ENCODE data around the gene ADAMTS4.

Gene ADAMTS4

DNA sequence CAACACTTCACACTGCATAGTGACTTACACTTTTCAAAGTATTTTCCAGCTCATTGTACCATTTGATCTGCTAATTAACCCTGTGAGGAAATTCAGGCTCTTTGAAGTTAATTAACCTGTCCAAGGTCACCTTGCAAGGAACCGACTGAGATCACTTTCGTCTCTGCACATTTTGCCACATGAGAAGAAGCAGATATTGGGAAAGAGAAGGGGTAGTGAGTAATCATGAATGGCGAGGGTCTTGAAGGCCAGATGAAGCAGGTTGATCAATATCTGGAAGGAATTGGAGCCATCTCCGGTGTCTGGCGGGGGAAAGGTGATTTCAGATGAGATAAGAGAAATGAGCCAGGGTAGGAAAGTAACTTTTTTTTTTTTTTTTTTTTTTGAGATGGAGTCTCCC is 21.1 kb upstream of the ADAMTS4 start:
- no peak for DNase-seq (ENCODE audit: low read depth)

DNA sequence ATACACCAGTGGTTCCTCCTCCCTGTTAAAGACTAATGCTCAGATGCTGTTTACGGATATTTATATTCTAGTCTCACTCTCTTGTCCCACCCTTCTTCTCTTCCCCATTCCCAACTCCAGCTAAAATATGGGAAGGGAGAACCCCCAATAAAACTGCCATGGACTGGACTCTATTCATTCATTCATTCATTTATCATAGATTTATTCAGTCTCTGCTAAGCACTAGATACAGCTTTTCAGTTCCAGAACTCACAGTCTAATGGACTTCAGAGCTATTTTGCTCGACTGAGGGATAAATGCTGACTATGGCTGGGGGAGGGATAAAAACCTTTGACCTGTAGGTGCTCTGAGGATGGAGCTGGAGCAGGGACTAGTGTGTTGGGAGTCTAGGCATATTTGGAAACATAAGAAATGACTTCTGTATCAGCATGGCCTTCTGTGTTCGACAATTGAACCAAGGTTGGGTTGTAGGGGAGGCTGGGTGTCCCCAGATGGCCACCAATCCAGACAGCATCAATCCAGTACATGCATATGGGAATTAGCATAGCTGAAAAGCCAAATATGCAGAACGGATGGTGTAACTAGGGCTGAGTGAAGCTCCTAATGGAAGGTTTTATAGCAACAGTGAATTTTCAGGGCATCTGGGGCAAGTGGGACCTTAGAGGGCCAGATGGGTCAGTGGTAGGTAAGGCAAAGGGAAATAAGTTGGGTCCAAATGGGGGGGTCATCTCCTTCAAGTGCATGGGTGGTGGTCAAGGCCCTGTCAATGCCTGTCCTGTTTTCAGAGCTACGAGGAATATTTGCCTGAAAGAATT is 20.4 kb upstream of the ADAMTS4 start:
- no peak for DNase-seq (ENCODE audit: low read depth)

DNA sequence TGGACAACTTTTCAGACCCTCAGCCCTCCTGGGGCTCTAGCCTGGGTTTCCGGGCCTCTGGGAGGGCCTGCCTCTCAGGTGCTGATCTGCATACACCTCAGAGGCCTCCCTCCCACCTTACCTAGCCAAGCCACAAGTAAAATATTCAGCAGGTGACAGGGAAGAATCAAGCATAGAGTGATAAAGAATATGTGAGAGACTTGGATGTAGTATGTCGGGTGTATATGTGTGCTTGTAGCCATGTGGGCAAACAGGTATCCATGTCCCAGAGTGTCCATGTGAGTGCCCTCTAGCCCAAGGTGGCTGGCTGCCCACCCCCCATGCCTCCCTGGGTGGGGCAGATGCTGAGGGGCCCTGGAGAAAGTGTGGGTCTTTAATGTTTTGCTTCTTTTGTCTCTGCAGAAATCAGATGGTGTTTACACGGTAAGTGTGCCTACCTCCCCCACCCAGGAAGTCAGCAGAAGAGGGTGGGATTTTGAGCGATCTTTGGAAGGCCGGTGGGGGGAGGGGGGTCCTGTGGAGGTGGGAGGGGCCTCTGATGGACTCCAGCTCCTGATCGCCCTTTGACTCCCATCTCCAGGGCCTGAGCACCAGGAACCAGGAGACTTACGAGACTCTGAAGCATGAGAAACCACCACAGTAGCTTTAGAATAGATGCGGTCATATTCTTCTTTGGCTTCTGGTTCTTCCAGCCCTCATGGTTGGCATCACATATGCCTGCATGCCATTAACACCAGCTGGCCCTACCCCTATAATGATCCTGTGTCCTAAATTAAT is 19.6 kb upstream of the ADAMTS4 start:
- DNase-seq (ENCODE audit: low read depth), result no peak

DNA sequence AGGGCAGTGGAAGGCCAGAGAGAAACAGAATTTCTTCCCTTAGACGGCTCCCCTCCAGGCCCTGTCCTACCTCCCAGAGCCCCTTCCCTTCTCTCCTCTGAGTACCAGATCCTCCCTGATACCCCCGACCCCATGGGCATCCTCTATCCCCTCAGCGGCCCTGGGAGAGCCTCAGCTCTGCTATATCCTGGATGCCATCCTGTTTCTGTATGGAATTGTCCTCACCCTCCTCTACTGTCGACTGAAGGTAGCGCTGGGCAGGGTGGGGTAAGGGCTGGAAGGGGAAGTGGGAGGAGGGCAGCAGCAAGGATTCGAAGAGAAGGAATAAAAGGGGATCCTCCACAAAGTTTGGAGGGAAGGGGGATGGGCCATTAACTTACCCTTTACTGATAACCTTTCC is 19.0 kb upstream of the ADAMTS4 start:
- DNase-seq (ENCODE audit: low read depth), result no peak

DNA sequence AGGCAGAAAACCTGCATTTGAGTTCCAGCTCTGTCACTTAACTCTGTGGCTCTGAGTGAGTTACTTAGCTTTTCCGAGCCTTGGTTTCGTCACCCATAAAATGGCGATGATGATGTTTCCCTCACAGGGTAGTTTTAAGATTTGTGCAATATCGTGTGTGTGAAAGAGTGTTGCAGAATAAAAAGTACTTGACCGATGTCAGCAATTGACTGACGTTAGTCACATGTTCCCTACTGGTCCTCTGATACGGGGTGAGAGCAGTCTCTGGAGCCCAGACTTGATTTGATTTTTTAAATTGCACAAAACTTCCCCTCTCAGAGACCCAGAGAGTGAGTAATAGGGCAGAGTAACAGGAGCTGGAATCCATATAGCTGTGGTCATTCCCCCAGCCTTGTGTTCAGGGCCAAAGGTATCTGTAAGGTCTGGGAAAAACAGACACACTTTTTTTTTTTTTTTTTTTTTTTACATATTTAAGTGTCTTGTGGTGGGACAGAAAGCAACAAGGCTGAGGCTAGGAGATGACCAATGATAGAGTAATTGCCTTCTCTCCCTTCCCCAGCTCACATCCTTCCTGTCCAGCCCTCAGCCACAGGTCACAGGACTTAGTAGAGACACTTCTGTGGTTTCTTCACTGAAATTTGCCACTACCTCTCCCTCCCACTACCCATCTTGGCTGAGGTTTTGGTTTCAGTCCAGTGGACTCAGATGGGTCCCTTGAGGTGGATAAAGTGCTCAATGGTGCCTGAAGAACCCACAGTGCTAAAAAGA is 18.3 kb upstream of the ADAMTS4 start:
- DNase-seq (ENCODE audit: low read depth), result peak; percentile 90

DNA sequence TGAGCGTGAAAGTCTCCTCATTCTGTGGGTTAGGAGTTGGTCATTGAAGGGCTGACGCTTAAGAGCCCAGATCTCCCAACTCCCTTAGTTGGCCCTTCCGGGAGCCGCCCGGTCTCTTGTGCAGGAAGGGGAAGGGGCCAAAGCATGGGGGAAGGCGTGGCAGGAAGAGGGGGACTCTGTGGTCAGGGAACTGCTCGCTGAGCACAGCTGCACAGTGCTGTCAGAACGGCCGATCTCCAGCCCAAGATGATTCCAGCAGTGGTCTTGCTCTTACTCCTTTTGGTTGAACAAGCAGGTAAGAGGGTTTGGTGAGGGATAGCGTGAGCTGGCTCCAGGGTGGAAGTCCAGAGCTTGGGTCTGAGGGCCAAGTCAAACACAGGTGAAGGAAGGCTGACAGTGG is 16.2 kb upstream of the ADAMTS4 start, which contains the start of gene FCER1G:
Gene FCER1G (plus strand): TSS at position 220 of the 400 bp plus-strand sequence. CDS start 27 bp downstream, at position 247.
- no peak for DNase-seq (ENCODE audit: low read depth)

DNA sequence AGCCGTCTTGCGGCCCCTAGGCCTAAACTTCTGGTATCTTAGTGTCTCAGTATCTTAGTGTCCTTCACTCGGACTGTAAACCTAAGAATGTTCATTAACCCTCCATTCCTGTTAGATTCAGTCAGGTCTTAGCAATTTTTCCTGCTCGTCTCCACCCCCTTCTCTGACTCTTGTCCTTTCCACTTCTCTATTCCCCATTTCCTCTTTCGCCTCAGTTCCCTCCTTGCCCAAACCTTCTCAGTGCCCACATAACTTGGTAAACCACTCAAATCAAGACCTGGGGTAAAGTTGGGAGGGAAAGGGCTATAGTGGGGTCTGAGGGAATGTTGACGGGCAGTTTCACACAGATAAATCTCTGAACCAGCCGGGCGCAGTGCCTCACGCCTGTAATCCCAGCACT is 15.5 kb upstream of the ADAMTS4 start:
- DNase-seq (ENCODE audit: low read depth), result no peak

DNA sequence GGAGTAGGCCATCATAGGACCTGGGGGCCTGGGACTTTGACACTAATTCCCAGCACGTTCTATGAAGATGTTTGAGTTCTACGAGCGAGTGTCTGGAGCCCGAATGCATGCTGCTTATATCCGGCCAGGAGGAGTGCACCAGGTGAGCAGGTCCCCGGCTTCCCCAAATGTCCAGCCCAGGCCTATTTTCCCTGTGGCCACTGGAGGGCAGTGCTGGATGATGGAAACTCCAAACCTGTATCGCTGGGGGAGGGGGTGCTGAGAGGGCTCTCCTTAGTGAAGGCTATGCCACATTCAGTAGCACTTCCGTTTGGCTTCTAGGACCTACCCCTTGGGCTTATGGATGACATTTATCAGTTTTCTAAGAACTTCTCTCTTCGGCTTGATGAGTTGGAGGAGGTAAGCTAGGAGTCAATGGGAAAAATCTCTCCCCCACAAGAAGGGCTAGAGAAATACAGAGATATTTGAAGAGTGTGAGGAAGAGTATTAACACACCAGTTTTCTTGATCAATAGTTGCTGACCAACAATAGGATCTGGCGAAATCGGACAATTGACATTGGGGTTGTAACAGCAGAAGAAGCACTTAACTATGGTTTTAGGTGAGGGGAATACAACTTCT is 11.0 kb upstream of the ADAMTS4 start:
- peak; percentile 86 for DNase-seq (ENCODE audit: low read depth)

DNA sequence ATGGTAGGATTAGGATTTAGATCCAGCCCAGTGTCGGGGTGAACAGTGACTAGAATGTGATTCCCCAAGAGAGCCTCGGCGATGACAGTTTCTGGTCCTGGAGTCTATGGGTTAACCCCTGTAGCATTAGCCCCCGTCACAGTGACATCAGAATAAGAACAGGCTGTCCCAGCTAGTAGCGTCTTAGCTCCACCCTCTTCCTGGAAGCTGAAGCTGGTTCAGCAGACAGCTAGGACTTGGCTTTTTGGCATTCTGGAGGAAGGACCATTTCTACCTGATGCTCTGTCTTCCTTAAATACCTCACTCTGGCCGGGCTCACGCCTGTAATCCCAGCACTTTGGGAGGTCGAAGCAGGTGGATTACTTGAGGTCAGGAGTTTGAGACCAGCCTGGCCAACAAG is 8.3 kb upstream of the ADAMTS4 start:
- no peak for DNase-seq (ENCODE audit: low read depth)

DNA sequence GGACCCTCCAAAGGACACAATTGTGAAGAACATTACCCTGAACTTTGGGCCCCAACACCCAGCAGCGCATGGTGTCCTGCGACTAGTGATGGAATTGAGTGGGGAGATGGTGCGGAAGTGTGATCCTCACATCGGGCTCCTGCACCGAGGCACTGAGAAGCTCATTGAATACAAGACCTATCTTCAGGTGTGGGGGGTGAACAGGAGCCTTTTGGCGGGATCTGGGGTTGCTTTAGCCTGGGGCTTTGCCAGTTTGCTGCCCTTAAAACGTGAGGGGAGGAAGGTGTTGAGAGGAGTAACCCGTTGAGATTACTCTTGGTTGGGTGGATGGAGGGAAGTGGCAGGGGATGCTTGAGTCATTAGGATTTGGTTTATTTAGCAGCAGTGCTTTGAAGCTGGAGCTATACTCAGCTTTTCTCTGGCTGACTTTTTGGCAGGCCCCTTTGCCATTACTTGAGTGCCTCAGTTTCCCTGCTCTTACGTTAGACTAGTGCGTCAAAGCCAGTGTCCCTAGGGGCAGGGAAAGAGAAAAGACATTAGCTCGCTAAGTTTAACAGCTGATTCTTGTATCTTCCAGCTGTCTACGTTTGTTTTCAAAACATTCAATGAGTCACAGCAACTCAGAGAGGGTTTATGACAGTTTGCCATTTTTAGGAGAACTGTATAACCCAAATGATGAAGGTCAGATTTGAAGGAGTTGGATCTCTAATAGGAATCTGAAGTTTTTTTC is 7.7 kb upstream of the ADAMTS4 start:
- DNase-seq (ENCODE audit: low read depth), result no peak

DNA sequence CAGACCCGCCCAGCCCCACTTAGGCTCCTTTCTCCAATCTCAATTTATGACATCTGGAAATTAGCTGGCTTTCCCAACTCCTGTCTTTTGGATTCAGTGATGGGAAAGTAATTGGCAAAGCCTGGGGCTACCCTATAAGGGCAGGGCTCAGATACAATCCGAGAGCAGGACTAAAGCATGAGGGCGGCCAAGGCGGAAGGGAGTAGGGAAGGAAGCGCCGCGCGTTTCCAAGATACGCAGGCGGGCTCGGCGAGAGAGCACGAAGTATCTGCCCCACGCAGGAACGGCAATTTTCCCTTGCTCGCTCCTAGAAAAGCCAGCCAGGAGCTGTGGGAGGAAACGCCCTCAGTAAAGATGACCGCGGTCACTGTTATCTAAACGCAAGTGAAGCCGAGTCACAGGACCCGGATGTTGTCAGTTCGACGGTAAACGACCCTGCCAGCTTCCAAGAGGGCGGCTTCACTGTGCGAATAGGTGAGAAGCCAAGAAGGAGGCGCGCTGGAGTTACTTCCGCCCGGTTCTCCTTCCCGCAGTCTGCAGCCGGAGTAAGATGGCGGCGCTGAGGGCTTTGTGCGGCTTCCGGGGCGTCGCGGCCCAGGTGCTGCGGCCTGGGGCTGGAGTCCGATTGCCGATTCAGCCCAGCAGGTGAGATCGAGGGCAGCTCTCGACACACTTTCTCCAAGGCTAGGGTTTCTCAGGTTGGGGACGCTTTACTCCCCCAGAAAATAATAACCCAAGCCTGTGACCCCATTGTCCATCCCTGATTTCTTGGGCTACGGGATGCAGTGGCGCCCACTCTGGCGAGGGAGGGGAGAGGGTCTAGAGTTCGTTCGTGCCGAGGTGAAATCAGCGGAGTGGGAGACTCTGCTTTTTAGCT is 3.2 kb upstream of the ADAMTS4 start, which contains the start of gene NDUFS2:
Gene NDUFS2 (plus strand): TSS at position 532 of the 877 bp plus-strand sequence. CDS start 19 bp downstream, at position 551.
- DNase-seq (ENCODE audit: low read depth), result peak; percentile 100

DNA sequence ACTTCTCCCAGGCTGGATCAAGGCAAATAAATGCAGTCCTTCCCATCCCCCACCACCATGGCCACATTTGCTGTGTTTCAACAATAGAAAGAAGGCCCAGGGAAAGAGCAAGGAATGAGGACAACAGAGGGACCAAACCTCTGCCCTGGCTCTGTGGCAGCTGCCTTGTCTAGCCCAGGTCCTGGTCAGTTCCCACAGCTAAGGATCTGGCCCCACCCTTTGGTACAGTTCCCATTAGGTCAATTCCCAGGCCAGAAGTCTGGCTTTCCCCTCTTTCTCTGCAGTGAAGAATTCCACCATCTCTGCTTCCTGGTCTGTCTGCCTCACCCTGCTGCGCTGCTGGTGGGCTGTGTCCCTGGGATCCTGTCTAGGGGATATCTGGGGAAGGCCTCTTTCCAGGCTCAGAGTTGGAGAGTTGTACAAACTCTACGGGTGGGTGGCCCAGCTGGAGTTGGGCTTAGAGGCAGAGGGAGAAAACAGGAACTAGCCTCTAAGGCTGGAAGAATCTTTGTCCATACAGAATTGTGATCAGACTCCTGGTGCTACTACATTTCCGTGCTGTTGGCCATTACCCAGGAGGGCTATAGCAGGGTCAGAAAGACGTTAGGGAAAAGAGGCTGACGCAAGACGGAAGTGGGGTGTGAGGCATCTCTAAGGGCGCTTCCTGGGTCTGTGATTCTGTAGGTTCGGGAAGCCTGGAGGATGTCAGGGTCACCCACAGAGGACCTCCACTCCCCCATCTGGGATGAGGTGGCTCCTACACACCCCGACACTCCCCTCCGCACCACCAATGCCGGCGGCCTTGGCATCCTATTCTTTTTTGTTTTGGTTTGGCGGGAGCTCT is 2.4 kb upstream of the ADAMTS4 start:
- DNase-seq (ENCODE audit: low read depth), result peak; percentile 92

DNA sequence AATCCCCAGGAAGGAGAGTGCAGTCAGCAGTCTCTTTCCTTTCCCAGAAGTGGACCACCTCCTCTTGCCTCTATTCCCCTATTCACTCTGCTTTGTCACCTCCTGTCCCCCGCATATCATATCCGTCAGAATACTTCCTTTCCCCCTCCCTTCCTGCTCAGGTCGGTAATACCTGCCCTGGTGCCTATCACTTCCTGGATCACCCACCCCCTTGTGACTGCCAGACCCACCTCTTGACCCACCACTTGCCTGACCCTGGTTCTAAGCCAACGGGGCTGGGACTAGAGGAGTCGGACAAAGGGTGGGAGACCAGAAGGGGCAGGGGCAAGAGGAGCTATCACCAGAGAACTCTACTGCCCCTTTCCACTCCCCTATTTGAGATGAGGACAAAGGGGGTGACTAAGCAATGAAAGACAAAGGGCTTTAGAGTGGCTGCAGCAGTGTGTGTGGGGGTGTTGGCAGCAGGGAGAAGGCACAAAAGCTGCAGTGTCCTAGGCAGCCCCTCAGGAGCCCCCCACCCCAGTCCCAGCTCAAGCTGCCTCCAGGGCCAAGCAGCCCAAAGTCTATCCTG is 1.7 kb upstream of the ADAMTS4 start:
- DNase-seq (ENCODE audit: low read depth), result no peak

DNA sequence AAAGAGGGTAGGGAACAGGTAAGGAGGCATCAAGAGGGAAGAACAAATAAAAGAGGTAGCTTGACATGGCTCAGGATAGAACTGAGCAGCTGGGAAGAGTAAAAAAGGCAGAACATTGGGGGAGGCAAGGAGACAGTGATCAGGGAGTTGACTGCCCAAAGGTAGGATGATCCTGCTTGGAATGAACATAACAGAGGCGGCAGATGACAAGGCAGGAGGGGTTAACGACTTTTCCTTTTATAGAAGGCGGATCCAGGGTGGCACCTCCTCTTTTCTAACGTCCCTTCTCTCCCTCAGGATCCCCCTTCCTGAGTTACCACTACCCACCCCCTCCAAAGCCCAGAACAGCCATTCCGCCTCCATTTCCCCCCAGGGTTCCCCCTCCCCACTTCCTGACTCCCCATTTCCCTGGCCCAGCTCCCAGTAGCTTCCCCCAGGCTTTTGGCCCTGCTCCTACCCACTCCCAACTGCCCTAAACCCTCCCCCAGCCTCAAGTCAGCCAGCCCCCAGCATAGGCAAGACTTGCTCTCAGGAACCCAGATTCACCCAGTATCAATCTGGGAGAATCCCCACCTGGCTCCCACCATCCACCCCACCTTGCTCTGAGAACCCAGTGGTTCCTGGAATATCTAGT is 769 bp upstream of the ADAMTS4 start:
- no peak for DNase-seq (ENCODE audit: low read depth)

DNA sequence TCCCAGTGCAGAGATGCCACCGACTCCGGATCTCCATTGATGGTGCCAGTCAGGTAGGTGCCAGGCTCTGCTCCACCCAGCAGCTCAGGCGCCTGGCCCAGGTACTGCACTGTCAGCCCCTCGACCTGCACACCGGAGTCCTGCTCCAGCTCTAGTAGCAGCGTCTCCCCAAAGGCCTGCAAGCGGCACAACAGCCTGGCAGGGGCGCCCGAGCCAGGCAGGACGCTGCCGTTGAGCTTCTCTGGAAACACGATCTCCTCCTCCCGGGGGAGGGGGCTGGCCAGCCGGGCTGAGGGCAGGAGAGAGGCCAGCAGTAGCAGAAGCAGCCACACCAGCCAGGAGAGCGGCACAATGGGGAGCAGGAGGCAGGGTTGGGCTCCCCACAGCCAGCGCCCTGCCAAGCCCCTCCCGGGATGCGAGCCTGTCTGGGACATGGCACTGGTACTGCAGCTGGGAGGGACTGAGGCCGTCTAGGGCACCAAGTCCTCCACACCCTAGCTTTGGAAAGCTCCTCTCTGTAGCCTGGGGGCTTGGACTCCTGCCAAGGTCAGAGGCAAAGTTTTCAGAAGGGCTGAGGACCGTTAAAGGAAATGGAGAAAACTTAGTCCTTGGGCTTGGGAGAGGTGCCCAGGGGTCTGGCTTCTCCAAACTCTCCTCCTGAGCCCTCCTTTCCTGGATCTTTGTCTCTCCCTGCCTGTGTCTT is 509 bp downstream of the ADAMTS4 start:
- peak; percentile 48 for DNase-seq (ENCODE audit: low read depth)

DNA sequence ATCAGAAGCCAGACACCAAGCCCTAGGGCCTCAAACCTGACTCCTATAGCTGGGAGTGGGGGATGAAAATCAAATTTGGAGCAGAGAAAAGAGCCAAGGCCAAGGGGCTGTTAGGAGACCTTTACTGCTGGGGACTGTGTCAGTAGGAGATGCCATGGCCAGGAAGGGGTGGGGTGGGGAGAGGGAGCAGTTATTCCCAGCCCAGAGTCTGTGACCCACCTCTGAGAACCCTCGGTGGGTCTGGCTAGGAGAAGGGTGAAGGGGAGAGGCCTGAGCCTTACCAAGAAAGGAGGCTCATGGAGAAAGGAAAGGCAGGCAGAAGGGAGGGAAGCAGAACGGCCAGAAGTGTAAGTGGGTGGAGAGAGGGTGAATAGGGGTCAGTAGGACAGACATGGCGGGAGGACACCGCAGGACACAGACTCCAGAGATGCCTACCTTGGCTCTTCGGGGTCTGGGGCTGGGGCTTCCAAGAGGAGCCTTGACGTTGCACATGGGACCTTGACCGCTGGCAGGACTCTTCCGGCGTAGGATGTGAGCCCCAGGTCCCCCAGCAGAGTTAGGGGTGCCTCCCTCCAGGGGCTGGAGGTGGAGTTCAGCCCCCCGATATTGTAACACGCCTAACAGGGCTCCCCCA is 1.2 kb downstream of the ADAMTS4 start:
- no peak for DNase-seq (ENCODE audit: low read depth)

All from ELR (cell line).